Measurements from ENCODE around the gene SVBP.

GRCh38 chr1:42768172-42768571 is 49.0 kb downstream of the SVBP start:
- TF ChIP-seq POLR2AphosphoS5 (IDR thresholded peaks at IDR 0.05) (no peak), CTCF (IDR thresholded peaks at IDR 0.05 in 8 of 11, conservative IDR thresholded peaks at IDR 0.05 in 3 of 11) (no peak), POLR2A (IDR thresholded peaks at IDR 0.05) (no peak)

All from spleen (tissue), 7 donors.